ENCODE data around the gene IRGC. TPM values are rescaled to one million over a fixed set of nuclear protein-coding genes. Genes with fewer than 3 reads are reported as not detected.

IRGC gene
- total RNA-seq, 1 experiment from 2014 or later: not detected

GRCh38 chr19:43731346-43731745 lies 15.5 kb downstream of the IRGC start:
- Histone ChIP-seq H3K79me1 (ENCODE audit: insufficient read depth, low read depth, low read length, poor library complexity, severe bottlenecking) (no peaks in the 10 kb centered on the region), H2BK20ac (ENCODE audit: low read depth, low read length, poor library complexity, severe bottlenecking) (no peak overlapping the region), H3K9ac (ENCODE audit: extremely low read depth, insufficient read length, low read length) (no peak overlapping the region), H3K27ac (ENCODE audit: insufficient read length, low read depth, low read length) (no peak overlapping the region), H3K23me2 (ENCODE audit: insufficient read length, low read depth, low read length, poor library complexity, severe bottlenecking) (no peaks in the 10 kb centered on the region), H3K79me2 (ENCODE audit: insufficient read depth, low read length) (no peaks in the 10 kb centered on the region), H3K56ac (ENCODE audit: insufficient read length, low read depth, low read length) (no peak overlapping the region), H2AFZ (ENCODE audit: low read length) (no peak overlapping the region), H4K8ac (replicated peaks; ENCODE audit: insufficient read length, low read depth, low read length) (no peak overlapping the region), H3K23ac (ENCODE audit: insufficient read length, low read depth, low read length) (no peak overlapping the region), H3K9me3 (ENCODE audit: control insufficient read depth, low read depth, low read length) (no peaks in the 10 kb centered on the region), H2BK12ac (ENCODE audit: insufficient read length, low read depth, low read length) (no peak overlapping the region), H3T11ph (ENCODE audit: low read length) (no peak overlapping the region), H2BK15ac (ENCODE audit: low read depth, low read length) (no peak overlapping the region), H4K91ac (ENCODE audit: insufficient read length, low read depth, low read length) (no peak overlapping the region), H3K18ac (ENCODE audit: insufficient read length, low read depth, low read length) (no peak overlapping the region), H3K27me3 (ENCODE audit: insufficient read depth, low read length) (no peaks in the 10 kb centered on the region), H2BK120ac (ENCODE audit: low read depth, low read length, poor library complexity, severe bottlenecking) (no peak overlapping the region), H3K4ac (ENCODE audit: low read depth, low read length) (no peak overlapping the region), H2AK5ac (ENCODE audit: insufficient read length, low read length) (no peak overlapping the region), H4K5ac (ENCODE audit: insufficient read length, low read depth, low read length) (no peak overlapping the region), H3K14ac (ENCODE audit: insufficient read depth, low read length) (no peak overlapping the region; the same call in 1 of the 2 replicates), H4K20me1 (ENCODE audit: control insufficient read depth, insufficient read depth, insufficient read length) (no peaks in the 10 kb centered on the region), H2BK5ac (ENCODE audit: insufficient read length, low read length) (no peak overlapping the region), H3K4me1 (ENCODE audit: insufficient read depth, low read length) (no peaks in the 10 kb centered on the region), H3K4me2 (ENCODE audit: insufficient read depth, insufficient read length, low read length) (no peak overlapping the region)
- Mint-ChIP-seq H3K4me3 (no peak overlapping the region), H3K27me3 (ENCODE audit: low read depth) (no peaks in the 10 kb centered on the region), H3K9me3 (no peaks in the 10 kb centered on the region), H3K27ac (no peak overlapping the region), H3K36me3 (ENCODE audit: insufficient read depth in 1 of 3, low read depth in 3 of 3) (peaks cover 29 to 75% (median 46%) of the 10 kb centered on the region in 3 experiments; a peak in 6 of 7 replicates), H3K4me1 (peaks cover 0 to 4% of the 10 kb centered on the region in 2 experiments; a peak in 1 of 4 replicates)
- TF ChIP-seq CTCF (conservative IDR thresholded peaks at IDR 0.05): no peak
- no peak for DNase-seq
- WGBS (ENCODE audit: extremely low coverage, insufficient read length, low lambda C conversion rate): no CpG with 5 or more reads among the region's 14 CpGs

Data from H9 (cell line).